ENCODE data around the gene NRXN2. TPM values are rescaled to one million over a fixed set of nuclear protein-coding genes. Genes with fewer than 3 reads are reported as not detected.

NRXN2 gene
- total RNA-seq, 1 experiment from 2014 or later, result 0.15 TPM

- TF ChIP-seq REST (IDR thresholded peaks at IDR 0.05; ENCODE audit: insufficient read depth in 1 of 2, low read depth in 2 of 2, low read length in 1 of 2), result no peak
- no peak for TF ChIP-seq CTCF (IDR thresholded peaks at IDR 0.05)
- no peak for TF ChIP-seq POLR2AphosphoS5 (IDR thresholded peaks at IDR 0.05; ENCODE audit: low read depth, low read length)
- TF ChIP-seq SIN3A (IDR thresholded peaks at IDR 0.05; ENCODE audit: borderline replicate concordance, insufficient read depth, low read depth, low read length), result no peak
- Histone ChIP-seq H3K4me3 (ENCODE audit: low read depth in 2 of 2, low read length in 2 of 2) (no peak overlapping the region), H3K27me3 (ENCODE audit: control insufficient read depth, insufficient read depth, low read length) (no peaks in the 10 kb centered on the region), H3K36me3 (ENCODE audit: control insufficient read depth, insufficient read depth, low read length) (peaks cover 34% of the 10 kb centered on the region), H3K4me1 (ENCODE audit: control insufficient read depth, insufficient read depth, low read length) (peaks cover 26% of the 10 kb centered on the region), H3K27ac (ENCODE audit: low read length) (0 out of 2 replicates have a peak overlapping the region, but pooled peaks have one; percentile 24), H3K9me3 (ENCODE audit: control insufficient read depth, insufficient read depth, low read depth, low read length) (no peaks in the 10 kb centered on the region)
- intact Hi-C loops (cut with micrococcal nuclease; ENCODE audit: unreplicated experiment), result no loop called here
- in situ Hi-C loops (cut with HindIII; ENCODE audit: low pct_unique_long_range_greater_than_20kb, low sequenced_read_pairs), result no loop called here
- DNase-seq (ENCODE audit: low read depth, low spot score) (no peak), ATAC-seq (no peak)
- POLR2A ChIA-PET, result no interaction called here
- CTCF ChIA-PET, result interaction anchor here (0.5 kb wide), 1 partner anchor 13 kb away, joined by 5 read pairs; no protein-coding TSS in a partner anchor
- TSS peak; percentile 76 for BruUV-seq (replicated peaks)
These were observed 41.8 kb upstream of the NRXN2 start for GRCh38 chr11:64764753-64765152.

GRCh38 chr11:64764040-64764611 is 41.1 kb upstream of the NRXN2 start:
- ATAC-seq, result no peak
- intact Hi-C loops (cut with micrococcal nuclease; ENCODE audit: unreplicated experiment), result no loop called here

More at GRCh38 chr11:64764040-64764611, 41.1 kb upstream of the NRXN2 start:
- no peak for TF ChIP-seq POLR2AphosphoS5 (IDR thresholded peaks at IDR 0.05; ENCODE audit: low read depth, low read length)
- TF ChIP-seq REST (IDR thresholded peaks at IDR 0.05; ENCODE audit: insufficient read depth in 1 of 2, low read depth in 2 of 2, low read length in 1 of 2), result no peak
- no peak for TF ChIP-seq TCF7L2 (IDR thresholded peaks at IDR 0.05; ENCODE audit: low read depth, low read length)
- TF ChIP-seq SIN3A (IDR thresholded peaks at IDR 0.05; ENCODE audit: borderline replicate concordance, insufficient read depth, low read depth, low read length), result no peak
- no peak for TF ChIP-seq CTCF (IDR thresholded peaks at IDR 0.05)
- ChIA-PET POLR2A (no interaction called here), CTCF (no interaction called here)
- BruUV-seq (replicated peaks), result no TSS peak
- peak overlapping the region; percentile 46 for H3K27ac ChIP-seq (ENCODE audit: low read length)
- no peak for DNase-seq (ENCODE audit: low read depth, low spot score)
- in situ Hi-C loops (cut with HindIII; ENCODE audit: low pct_unique_long_range_greater_than_20kb, low sequenced_read_pairs), result no loop called here
- no peak overlapping the region for H3K4me3 ChIP-seq (ENCODE audit: low read depth in 2 of 2, low read length in 2 of 2)
- peaks cover 28% of the 10 kb centered on the region for H3K36me3 ChIP-seq (ENCODE audit: control insufficient read depth, insufficient read depth, low read length)
- peaks cover 26% of the 10 kb centered on the region for H3K4me1 ChIP-seq (ENCODE audit: control insufficient read depth, insufficient read depth, low read length)
- H3K27me3 ChIP-seq (ENCODE audit: control insufficient read depth, insufficient read depth, low read length), result no peaks in the 10 kb centered on the region
- no peaks in the 10 kb centered on the region for H3K9me3 ChIP-seq (ENCODE audit: control insufficient read depth, insufficient read depth, low read depth, low read length)
